ENCODE data around the gene TNNC1. TPM values are rescaled to one million over a fixed set of nuclear protein-coding genes. Genes with fewer than 3 reads are reported as not detected.

TNNC1 gene
- total and polyA plus RNA-seq, 9 of the 15 experiments (the other 6 are each of a cell fraction or from before 2014, with no cell fraction given), result 0.08 to 0.85 (median 0.42) TPM; not detected in 4

GRCh38 chr3:52403955-52404354 is 49.9 kb downstream of the TNNC1 start:
- ATAC-seq, result no peak
- peaks cover 13 to 27% of the 10 kb centered on the region in 2 experiments; a peak in 4 of 5 replicates for H3K4me1 ChIP-seq (replicated peaks in 1 of 2; ENCODE audit: control insufficient read depth in 2 of 2, insufficient read depth in 2 of 2, low read length in 2 of 2)

More at GRCh38 chr3:52403955-52404354, 49.9 kb downstream of the TNNC1 start:
- no TSS peak for BruUV-seq (replicated peaks)
- peaks cover 14% of the 10 kb centered on the region for H3K79me2 ChIP-seq (ENCODE audit: control insufficient read depth, insufficient read depth, low read length)
- peaks cover 3% of the 10 kb centered on the region for H3K9me1 ChIP-seq (ENCODE audit: control insufficient read depth, insufficient read depth, low read length)
- H3K36me3 ChIP-seq (ENCODE audit: control insufficient read depth, insufficient read depth, low read length), result peaks cover 77% of the 10 kb centered on the region; the same call in 2 of the 3 replicates
- H3K9me3 ChIP-seq (replicated peaks; ENCODE audit: control insufficient read depth, insufficient read depth, low read depth, low read length), result no peaks in the 10 kb centered on the region
- peak; percentile 54 for TF ChIP-seq NFIC (IDR thresholded peaks at IDR 0.05)
- TF ChIP-seq SPI1 (IDR thresholded peaks at IDR 0.05; ENCODE audit: borderline replicate concordance, low read depth, low read length), result 0 out of 2 replicates have a peak, but pooled peaks have one; percentile 20
- TF ChIP-seq YBX1 (IDR thresholded peaks at IDR 0.05), result no peak
- no peak for TF ChIP-seq HMG20B (CRISPR knock-in tag; IDR thresholded peaks at IDR 0.05)
- TF ChIP-seq CHAMP1 (IDR thresholded peaks at IDR 0.05), result no peak
- H3K9ac ChIP-seq (ENCODE audit: insufficient read depth in 1 of 2, low read depth in 2 of 2, low read length in 2 of 2), result 0 out of 4 replicates have a peak overlapping the region, but pooled peaks of 1 of the 2 experiments have one; percentile 20
- intact Hi-C loops (cut with micrococcal nuclease), result no loop called here
- CTCF ChIA-PET (ENCODE audit: low intra/inter-chr PET ratio), result no interaction called here
- FAIRE-seq, result no peak
- no peak overlapping the region for H3K4me2 ChIP-seq (ENCODE audit: insufficient read depth, low read length)
- no peak overlapping the region for H3K4me3 ChIP-seq
- 100% methylated on average over 1 of the region's 3 CpGs for WGBS (ENCODE audit: insufficient coverage, low coverage, missing lambda C conversion rate)
- POLR2A ChIA-PET, result interaction anchor here (0.6 to 0.7 kb wide), 2 partner anchors 9 to 124 kb away, joined by 3 read pairs; no protein-coding TSS in a partner anchor
- no peak overlapping the region for H3K27ac ChIP-seq (ENCODE audit: extremely low read depth, low read depth, low read length)
- in situ Hi-C loops (cut with MboI), result no loop called here
- H4K20me1 ChIP-seq (replicated peaks; ENCODE audit: control insufficient read depth, insufficient read depth, low read length), result no peaks in the 10 kb centered on the region
- DNase-seq (ENCODE audit: extremely low read depth in 1 of 4, low spot score in 3 of 4), result no peak
- H2AFZ ChIP-seq (ENCODE audit: low read depth, low read length), result no peak overlapping the region
- H3K27me3 ChIP-seq (ENCODE audit: control insufficient read depth in 2 of 2, insufficient read depth in 2 of 2, low read length in 2 of 2), result no peaks in the 10 kb centered on the region

All from K562 (cell line).